Erythroblast (primary cell): Measurements from ENCODE around the gene SYCE1.

Source experiments
- GATA1 ChIP-seq: IDR thresholded peaks from 2 replicates; pipeline ENCODE4 v1.6.1; 2011; ENCODE audit warnings: low read depth, mild to moderate bottlenecking, control low read depth, low read length, moderate library complexity
- POLR2A ChIP-seq: IDR thresholded peaks from 2 replicates; pipeline ENCODE4 v1.6.1; 2011; ENCODE audit warnings: mild to moderate bottlenecking, low read length

DNA sequence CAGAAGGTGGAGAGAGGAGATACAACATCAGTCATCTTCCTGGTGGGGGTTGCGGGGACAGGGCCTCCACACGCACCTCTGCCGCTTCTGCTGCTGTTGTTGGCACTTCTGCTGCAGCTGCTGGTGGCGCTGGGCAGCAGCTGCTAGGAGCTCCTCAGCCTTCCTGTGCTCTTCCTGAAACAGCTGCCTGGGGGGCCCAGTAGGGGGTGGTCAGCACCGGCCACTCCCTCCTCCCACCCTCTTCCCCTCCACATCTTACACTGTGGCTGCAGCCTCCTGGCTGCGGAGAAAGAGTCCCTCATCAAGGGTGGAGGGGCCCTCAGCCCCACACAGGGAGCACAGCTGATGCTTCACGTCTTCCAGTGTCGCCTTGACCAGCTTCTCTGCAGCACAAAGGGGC is 9.9 kb downstream of the SYCE1 start:
- TF ChIP-seq POLR2A (no peak), GATA1 (no peak)
